GM13977 (cell line): ENCODE results near the gene NRARP.
"Not testable (repeated sequence)": the region's sequence is repeated elsewhere in the genome, so short reads cannot be mapped to it uniquely, and the experiment has no call there.

Experiments used
- DNase-seq: peaks from one replicate; pipeline ENCODE4 v3.0.0; 2012; ENCODE audit warnings: low spot score
- in situ Hi-C: fragments of 300-500 bp; cut with MboI; formaldehyde crosslinking; loops from one replicate; pipeline ENCODE4 v1.12.0; 2022; ENCODE audit warnings: low sequenced_read_pairs, low pct_unique_long_range_greater_than_20kb, mixed read lengths, inconsistent platforms; ENCODE audit not compliant: unreplicated experiment
- TF ChIP-seq, protein P1 (sequence below): IDR thresholded peaks from 2 replicates; pipeline ENCODE4 v1.5.1; 2012; ENCODE audit warnings: mild to moderate bottlenecking, control low read depth; ENCODE audit not compliant: insufficient read depth; ENCODE audit errors: extremely low read depth, missing control alignments

The NRARP gene

GRCh38 chr9:137341227-137341626, 39.2 kb upstream of the NRARP start:
- TF ChIP-seq, protein P1, sequence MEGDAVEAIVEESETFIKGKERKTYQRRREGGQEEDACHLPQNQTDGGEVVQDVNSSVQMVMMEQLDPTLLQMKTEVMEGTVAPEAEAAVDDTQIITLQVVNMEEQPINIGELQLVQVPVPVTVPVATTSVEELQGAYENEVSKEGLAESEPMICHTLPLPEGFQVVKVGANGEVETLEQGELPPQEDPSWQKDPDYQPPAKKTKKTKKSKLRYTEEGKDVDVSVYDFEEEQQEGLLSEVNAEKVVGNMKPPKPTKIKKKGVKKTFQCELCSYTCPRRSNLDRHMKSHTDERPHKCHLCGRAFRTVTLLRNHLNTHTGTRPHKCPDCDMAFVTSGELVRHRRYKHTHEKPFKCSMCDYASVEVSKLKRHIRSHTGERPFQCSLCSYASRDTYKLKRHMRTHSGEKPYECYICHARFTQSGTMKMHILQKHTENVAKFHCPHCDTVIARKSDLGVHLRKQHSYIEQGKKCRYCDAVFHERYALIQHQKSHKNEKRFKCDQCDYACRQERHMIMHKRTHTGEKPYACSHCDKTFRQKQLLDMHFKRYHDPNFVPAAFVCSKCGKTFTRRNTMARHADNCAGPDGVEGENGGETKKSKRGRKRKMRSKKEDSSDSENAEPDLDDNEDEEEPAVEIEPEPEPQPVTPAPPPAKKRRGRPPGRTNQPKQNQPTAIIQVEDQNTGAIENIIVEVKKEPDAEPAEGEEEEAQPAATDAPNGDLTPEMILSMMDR: no peak
- no peak for DNase-seq
- in situ Hi-C loops: no loop called here

- in situ Hi-C loops, DNase-seq: not testable (repeated sequence)
Observed at GRCh38 chr9:137339908-137340462, 37.9 kb upstream of the NRARP start.

DNA sequence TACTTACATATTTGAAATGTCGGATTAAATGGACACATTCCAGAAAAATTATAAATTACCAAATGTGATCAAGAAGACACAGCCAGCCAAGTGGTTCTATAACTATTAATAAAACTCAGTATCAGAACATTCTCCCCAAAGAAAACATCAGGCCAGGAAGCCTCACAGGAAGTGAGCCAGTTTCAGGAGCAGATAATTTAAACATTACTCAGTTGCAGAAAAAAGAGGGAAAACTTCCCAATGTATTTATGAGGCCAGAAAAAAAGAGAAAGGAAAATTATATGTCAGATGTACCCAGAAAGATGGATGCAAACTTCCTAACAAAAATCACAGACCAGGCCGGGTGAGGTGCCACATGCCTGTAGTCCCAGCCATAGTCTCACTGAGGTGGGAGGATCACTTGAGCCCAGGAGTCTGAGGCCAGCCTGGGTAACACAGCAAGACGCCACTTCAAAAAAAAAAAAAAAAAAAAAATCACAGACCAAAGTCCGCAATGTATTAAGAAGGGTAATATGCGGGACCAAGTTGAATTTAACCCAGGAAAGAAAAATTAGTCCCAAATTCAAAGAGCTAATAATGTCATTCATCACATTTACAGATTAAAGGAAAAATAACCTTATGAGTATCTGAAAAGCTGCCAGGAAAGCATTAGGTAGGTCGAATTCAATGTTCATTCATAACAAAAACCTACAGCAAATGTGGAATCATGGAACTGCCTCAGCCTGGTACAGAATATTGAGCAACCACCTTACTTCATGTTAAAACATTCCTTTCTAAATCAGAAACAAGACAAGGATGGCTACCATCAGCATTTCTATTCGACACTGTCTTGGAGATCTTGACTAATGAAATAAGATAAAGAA, 37.2 kb upstream of the NRARP start:
- no peak for DNase-seq
- TF ChIP-seq, protein P1: no peak
- in situ Hi-C loops: no loop called here

GRCh38 chr9:137336735-137337134, 34.7 kb upstream of the NRARP start:
- in situ Hi-C loops: no loop called here

GRCh38 chr9:137333016-137333671, 31.1 kb upstream of the NRARP start:
- in situ Hi-C loops: no loop called here
- DNase-seq: no peak
- TF ChIP-seq, protein P1: no peak

More at GRCh38 chr9:137336735-137337134, 34.7 kb upstream of the NRARP start:
- no peak for DNase-seq
- TF ChIP-seq, protein P1: no peak

GRCh38 chr9:137331929-137332328, 29.9 kb upstream of the NRARP start:
- TF ChIP-seq, protein P1: no peak
- no peak for DNase-seq
- in situ Hi-C loops: no loop called here

DNA sequence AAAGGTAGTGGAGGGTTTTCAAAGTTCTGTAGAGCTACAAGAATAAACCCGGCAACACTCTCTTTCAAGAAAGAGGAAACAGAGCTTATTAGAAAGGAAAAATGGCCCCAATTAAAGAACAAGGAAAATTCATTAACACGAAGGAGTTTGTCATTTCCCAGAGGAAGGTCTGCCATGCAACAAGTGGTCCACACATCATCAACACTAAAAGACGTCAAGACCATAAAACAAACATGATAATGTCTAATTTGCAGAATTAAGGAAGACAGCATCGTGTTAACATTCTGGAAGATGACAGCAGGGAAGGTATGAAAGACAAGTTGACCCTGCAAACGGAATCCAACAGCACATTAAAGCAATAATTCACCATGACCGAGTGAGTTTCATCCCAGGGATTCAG, 28.6 kb upstream of the NRARP start:
- TF ChIP-seq, protein P1: no peak
- in situ Hi-C loops: no loop called here
- DNase-seq: no peak

- in situ Hi-C loops, DNase-seq: not testable (repeated sequence)
Observed at GRCh38 chr9:137329590-137329989, 27.5 kb upstream of the NRARP start.

DNA sequence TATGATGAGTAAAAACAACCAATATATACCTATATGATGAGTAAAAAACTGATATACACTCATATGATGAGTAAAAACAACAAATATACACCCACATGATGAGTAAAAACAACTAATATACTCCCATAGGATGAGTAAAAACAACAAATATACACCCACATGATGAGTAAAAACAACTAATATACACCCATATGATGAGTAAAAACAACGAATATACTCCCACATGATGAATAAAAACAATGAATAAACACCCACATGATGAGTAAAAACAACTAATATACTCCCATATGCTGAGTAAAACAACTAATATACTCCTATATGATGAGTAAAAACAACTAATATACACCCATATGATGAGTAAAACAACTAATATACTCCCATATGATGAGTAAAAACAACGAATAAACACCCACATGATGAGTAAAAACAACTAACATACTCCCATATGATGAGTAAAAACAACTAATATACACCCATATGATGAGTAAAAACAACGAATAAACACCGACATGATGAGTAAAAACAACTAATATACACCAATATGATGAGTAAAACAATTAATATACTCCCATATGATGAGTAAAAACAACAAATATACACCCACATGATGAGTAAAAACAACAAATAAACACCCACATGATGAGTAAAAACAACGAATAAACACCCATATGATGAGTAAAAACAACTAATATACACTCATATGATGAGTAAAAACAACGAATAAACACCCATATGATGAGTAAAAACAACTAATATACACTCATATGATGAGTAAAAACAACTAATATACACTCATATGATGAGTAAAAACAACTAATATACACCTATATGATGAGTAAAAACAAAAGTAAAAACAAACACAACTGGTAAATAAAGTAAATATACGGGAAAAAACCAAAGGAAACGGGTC, 25.8 kb upstream of the NRARP start:
- DNase-seq, in situ Hi-C loops: not testable (repeated sequence)
